GM23248 (cell line): ENCODE results near the gene ITGB1BP1. TPM values are rescaled to one million over a fixed set of nuclear protein-coding genes. Genes with fewer than 3 reads are reported as not detected.

Experiments used
- DNase-seq: peaks from one replicate; pipeline ENCODE4 v3.0.0-alpha.2; 2015
- H2AFZ ChIP-seq: fragments of 200-600 bp; sonication (generic); 2 replicates; pipeline ENCODE4 v1.6.1; 2016; ENCODE audit warnings: antibody characterized with exemption
- H3F3A ChIP-seq: fragments of 200-600 bp; sonication (generic); 2 replicates; pipeline ENCODE4 v1.6.1; 2016; ENCODE audit warnings: mild to moderate bottlenecking, antibody characterized with exemption, mixed run types; ENCODE audit not compliant: insufficient read depth
- H3K27ac ChIP-seq: fragments of 200-600 bp; sonication (generic); 2 replicates; pipeline ENCODE4 v1.5.1; 2016; ENCODE audit warnings: mild to moderate bottlenecking
- H3K27me3 ChIP-seq: fragments of 200-600 bp; sonication (generic); replicated peaks from 2 replicates; pipeline ENCODE4 v1.6.1; 2016; ENCODE audit warnings: mild to moderate bottlenecking; ENCODE audit not compliant: insufficient read depth
- H3K36me3 ChIP-seq: fragments of 200-600 bp; sonication (generic); 2 replicates; pipeline ENCODE4 v1.6.1; 2016; ENCODE audit warnings: low read depth, mild to moderate bottlenecking
- H3K4me1 ChIP-seq: fragments of 200-600 bp; sonication (generic); 2 replicates; pipeline ENCODE4 v1.6.1; 2016; ENCODE audit warnings: mild to moderate bottlenecking; ENCODE audit not compliant: insufficient read depth
- H3K4me2 ChIP-seq: fragments of 200-600 bp; sonication (generic); one replicate; pipeline ENCODE4 v1.6.1; 2016; ENCODE audit warnings: mild to moderate bottlenecking; ENCODE audit not compliant: unreplicated experiment
- H3K4me3 ChIP-seq: fragments of 200-600 bp; sonication (generic); 2 replicates; pipeline ENCODE4 v1.5.1; 2016; ENCODE audit warnings: mild to moderate bottlenecking
- H3K79me2 ChIP-seq: fragments of 200-600 bp; sonication (generic); 2 replicates; pipeline ENCODE4 v1.6.1; 2016; ENCODE audit warnings: mild to moderate bottlenecking; ENCODE audit not compliant: insufficient read depth
- H3K9ac ChIP-seq: fragments of 200-600 bp; sonication (generic); 2 replicates; pipeline ENCODE4 v1.6.1; 2016; ENCODE audit warnings: mild to moderate bottlenecking
- H3K9me2 ChIP-seq: fragments of 200-600 bp; sonication (generic); 2 replicates; pipeline ENCODE4 v1.6.1; 2016; ENCODE audit warnings: mixed run types, mild to moderate bottlenecking, moderate library complexity; ENCODE audit not compliant: insufficient read depth
- H3K9me3 ChIP-seq: fragments of 200-600 bp; sonication (generic); one replicate; pipeline ENCODE4 v1.6.1; 2017; ENCODE audit warnings: low read depth
- H4K20me1 ChIP-seq: fragments of 200-600 bp; sonication (generic); 2 replicates; pipeline ENCODE4 v1.6.0; 2016; ENCODE audit not compliant: insufficient read depth
- EZH2 ChIP-seq: fragments of 200-600 bp; sonication (generic); IDR thresholded peaks from 2 replicates; pipeline ENCODE4 v1.6.1; 2018; ENCODE audit warnings: antibody characterized with exemption, mild to moderate bottlenecking; ENCODE audit not compliant: insufficient read depth, poor library complexity, severe bottlenecking
- EZH2phosphoT487 ChIP-seq: fragments of 200-600 bp; sonication (generic); IDR thresholded peaks from 2 replicates; pipeline ENCODE4 v1.6.1; 2018; ENCODE audit warnings: antibody characterized with exemption, moderate library complexity, mild to moderate bottlenecking, low read depth; ENCODE audit not compliant: insufficient read depth
- WGBS, 2 experiments: methylation state at CpG; one replicate each; pipeline ENCODE4 v1.1.6; 2015 to 2017; ENCODE audit warnings: low lambda C conversion rate in 2 of 2, low coverage in 1 of 2; ENCODE audit errors: missing lambda C conversion rate in 2 of 2; 5-methylcytosine and 5-hydroxymethylcytosine counted together
- in situ Hi-C: fragments of 300-500 bp; cut with MboI; formaldehyde crosslinking; loops from 2 replicates; pipeline ENCODE4 v1.15.0; 2020
- polyA plus RNA-seq: library from polyadenylated mRNA; unstranded; fragments of >200 nt; fragmentation: Nextera tagmentation; extraction: Ambion mirVana; gene quantifications from 2 replicates; pipeline ENCODE4 v1.2.1, GENCODE V29; 2016
- total RNA-seq: library from RNA; depleted of rRNA; stranded (reverse); fragments of >200 nt; shearing (Covaris generic); gene quantifications from 2 replicates; pipeline ENCODE4 v1.2.3, GENCODE V29; 2014

The ITGB1BP1 gene
- total and polyA plus RNA-seq, 2 experiments from 2014 or later = 39.0 to 289 TPM

GRCh38 chr2:9388950-9389911 is 34.1 kb downstream of the ITGB1BP1 start:
- WGBS, 2 experiments = 89 to 90% methylated on average over 28 of the region's 28 CpGs
- Histone ChIP-seq H2AFZ (no peak overlapping the region), H3K4me3 (no peak overlapping the region), H3K4me1 (no peaks in the 10 kb centered on the region), H3K4me2 (no peak overlapping the region), H3K79me2 (peaks cover 10% of the 10 kb centered on the region; the same call in 1 of the 2 replicates), H4K20me1 (no peaks in the 10 kb centered on the region), H3K27ac (no peak overlapping the region), H3K9ac (no peak overlapping the region), H3K9me3 (no peaks in the 10 kb centered on the region), H3F3A (peaks cover 8% of the 10 kb centered on the region; the same call in 1 of the 2 replicates), H3K9me2 (no peaks in the 10 kb centered on the region), H3K36me3 (peaks cover 73% of the 10 kb centered on the region), H3K27me3 (no peaks in the 10 kb centered on the region)
- no peak for TF ChIP-seq EZH2phosphoT487
- no peak for TF ChIP-seq EZH2
- in situ Hi-C loops = no loop called here
- DNase-seq = no peak

- Histone ChIP-seq H3K79me2 (peaks cover 10% of the 10 kb centered on the region; the same call in 1 of the 2 replicates), H4K20me1 (no peaks in the 10 kb centered on the region), H3K9ac (no peak overlapping the region), H3K4me2 (no peak overlapping the region), H3K4me3 (no peak overlapping the region), H3K36me3 (peaks cover 70% of the 10 kb centered on the region), H3F3A (peaks cover 8% of the 10 kb centered on the region; the same call in 1 of the 2 replicates), H3K4me1 (no peaks in the 10 kb centered on the region), H3K9me2 (no peaks in the 10 kb centered on the region), H2AFZ (no peak overlapping the region), H3K9me3 (no peaks in the 10 kb centered on the region), H3K27me3 (no peaks in the 10 kb centered on the region), H3K27ac (no peak overlapping the region)
- DNase-seq = no peak
- TF ChIP-seq EZH2 = no peak
- TF ChIP-seq EZH2phosphoT487 = no peak
- 86 to 90% methylated on average over 9 to 11 of the region's 11 CpGs for WGBS, 2 experiments
- in situ Hi-C loops = no loop called here
Observed at GRCh38 chr2:9388199-9388681, 35.1 kb downstream of the ITGB1BP1 start.

GRCh38 chr2:9385841-9386240 is 37.5 kb downstream of the ITGB1BP1 start:
- no peak overlapping the region for H3K4me2 ChIP-seq
- 95 to 97% methylated on average over 6 of the region's 6 CpGs for WGBS, 2 experiments
- peaks cover 28% of the 10 kb centered on the region for H3F3A ChIP-seq
- H3K27ac ChIP-seq = no peak overlapping the region
- TF ChIP-seq EZH2 (no peak), EZH2phosphoT487 (no peak)
- H3K79me2 ChIP-seq = peaks cover 12% of the 10 kb centered on the region; the same call in 1 of the 2 replicates
- H3K36me3 ChIP-seq = peaks cover 66% of the 10 kb centered on the region
- H3K4me3 ChIP-seq = no peak overlapping the region
- H4K20me1 ChIP-seq = no peaks in the 10 kb centered on the region
- H2AFZ ChIP-seq = no peak overlapping the region
- no peak overlapping the region for H3K9ac ChIP-seq
- H3K9me3 ChIP-seq = no peaks in the 10 kb centered on the region
- no peaks in the 10 kb centered on the region for H3K9me2 ChIP-seq
- no peaks in the 10 kb centered on the region for H3K27me3 ChIP-seq
- DNase-seq = no peak
- peaks cover 12% of the 10 kb centered on the region for H3K4me1 ChIP-seq
- in situ Hi-C loops = no loop called here

- Histone ChIP-seq H3K79me2 (peaks cover 19% of the 10 kb centered on the region), H3K9ac (no peak overlapping the region), H3K9me3 (no peaks in the 10 kb centered on the region), H3K36me3 (peaks cover 59% of the 10 kb centered on the region), H2AFZ (no peak overlapping the region), H3K27ac (no peak overlapping the region), H3K27me3 (no peaks in the 10 kb centered on the region), H3K9me2 (no peaks in the 10 kb centered on the region), H4K20me1 (no peaks in the 10 kb centered on the region), H3K4me3 (no peak overlapping the region), H3F3A (peaks cover 41% of the 10 kb centered on the region), H3K4me1 (peaks cover 22% of the 10 kb centered on the region), H3K4me2 (no peak overlapping the region)
- 86 to 89% methylated on average over 4 of the region's 4 CpGs for WGBS, 2 experiments
- in situ Hi-C loops = no loop called here
- DNase-seq = no peak
- TF ChIP-seq EZH2 (no peak), EZH2phosphoT487 (no peak)
Observed at GRCh38 chr2:9384521-9384920, 38.8 kb downstream of the ITGB1BP1 start.
